ENCODE results near the gene DDRGK1.

The DDRGK1 gene

DNA sequence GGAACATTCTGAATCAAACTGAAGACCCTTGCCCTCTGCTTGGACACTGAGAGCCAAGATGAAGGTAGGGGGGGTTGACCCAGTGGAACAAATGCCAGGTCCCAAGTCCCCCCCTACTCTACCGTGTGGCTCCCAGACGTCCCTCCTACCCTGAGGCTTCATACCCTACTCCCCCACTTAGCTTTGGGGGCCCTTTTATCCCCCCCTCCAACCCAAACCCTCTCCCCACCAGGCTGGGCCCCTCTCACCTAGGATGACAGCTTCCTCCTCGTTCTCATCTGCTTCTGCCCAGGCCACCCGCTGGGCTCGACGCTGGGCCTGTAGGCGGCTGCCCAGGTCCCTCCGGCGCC lies 1.5 kb downstream of the DDRGK1 start:
- no peaks in the 10 kb centered on the region for H3F3A ChIP-seq (ENCODE audit: low read depth)
- peak overlapping the region; percentile 97 for H3K9ac ChIP-seq (ENCODE audit: low read depth, low read length, poor library complexity, severe bottlenecking)
- H3K79me2 ChIP-seq (ENCODE audit: insufficient read depth, low read length): peaks cover 30% of the 10 kb centered on the region
- no peaks in the 10 kb centered on the region for H3K9me3 ChIP-seq (ENCODE audit: insufficient read depth, low read depth, low read length)
- H4K20me1 ChIP-seq (ENCODE audit: insufficient read depth, low read length, poor library complexity, severe bottlenecking): peaks cover 15% of the 10 kb centered on the region
- peaks cover 16% of the 10 kb centered on the region for H3K4me1 ChIP-seq (ENCODE audit: insufficient read depth, low read length, poor library complexity, severe bottlenecking)
- peak overlapping the region; percentile 98 for H3K4me3 ChIP-seq (ENCODE audit: low read length, poor library complexity, severe bottlenecking)
- H3K4me2 ChIP-seq (ENCODE audit: low read depth, low read length, poor library complexity, severe bottlenecking): peak overlapping the region; percentile 99
- H3K9me2 ChIP-seq (replicated peaks; ENCODE audit: low read depth, low read length): no peaks in the 10 kb centered on the region
- TF ChIP-seq EZH2phosphoT487 (IDR thresholded peaks at IDR 0.05; ENCODE audit: borderline replicate concordance): no peak
- TF ChIP-seq, protein P1, sequence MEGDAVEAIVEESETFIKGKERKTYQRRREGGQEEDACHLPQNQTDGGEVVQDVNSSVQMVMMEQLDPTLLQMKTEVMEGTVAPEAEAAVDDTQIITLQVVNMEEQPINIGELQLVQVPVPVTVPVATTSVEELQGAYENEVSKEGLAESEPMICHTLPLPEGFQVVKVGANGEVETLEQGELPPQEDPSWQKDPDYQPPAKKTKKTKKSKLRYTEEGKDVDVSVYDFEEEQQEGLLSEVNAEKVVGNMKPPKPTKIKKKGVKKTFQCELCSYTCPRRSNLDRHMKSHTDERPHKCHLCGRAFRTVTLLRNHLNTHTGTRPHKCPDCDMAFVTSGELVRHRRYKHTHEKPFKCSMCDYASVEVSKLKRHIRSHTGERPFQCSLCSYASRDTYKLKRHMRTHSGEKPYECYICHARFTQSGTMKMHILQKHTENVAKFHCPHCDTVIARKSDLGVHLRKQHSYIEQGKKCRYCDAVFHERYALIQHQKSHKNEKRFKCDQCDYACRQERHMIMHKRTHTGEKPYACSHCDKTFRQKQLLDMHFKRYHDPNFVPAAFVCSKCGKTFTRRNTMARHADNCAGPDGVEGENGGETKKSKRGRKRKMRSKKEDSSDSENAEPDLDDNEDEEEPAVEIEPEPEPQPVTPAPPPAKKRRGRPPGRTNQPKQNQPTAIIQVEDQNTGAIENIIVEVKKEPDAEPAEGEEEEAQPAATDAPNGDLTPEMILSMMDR (conservative IDR thresholded peaks at IDR 0.05; ENCODE audit: low read length): no peak
- peaks cover 10% of the 10 kb centered on the region; the same call in 1 of the 2 replicates for H3K36me3 ChIP-seq (ENCODE audit: insufficient read depth, low read length)
- H3K27me3 ChIP-seq (ENCODE audit: insufficient read depth, low read length, poor library complexity, severe bottlenecking): no peaks in the 10 kb centered on the region
- H2AFZ ChIP-seq (ENCODE audit: low read length): no peak overlapping the region

DNA sequence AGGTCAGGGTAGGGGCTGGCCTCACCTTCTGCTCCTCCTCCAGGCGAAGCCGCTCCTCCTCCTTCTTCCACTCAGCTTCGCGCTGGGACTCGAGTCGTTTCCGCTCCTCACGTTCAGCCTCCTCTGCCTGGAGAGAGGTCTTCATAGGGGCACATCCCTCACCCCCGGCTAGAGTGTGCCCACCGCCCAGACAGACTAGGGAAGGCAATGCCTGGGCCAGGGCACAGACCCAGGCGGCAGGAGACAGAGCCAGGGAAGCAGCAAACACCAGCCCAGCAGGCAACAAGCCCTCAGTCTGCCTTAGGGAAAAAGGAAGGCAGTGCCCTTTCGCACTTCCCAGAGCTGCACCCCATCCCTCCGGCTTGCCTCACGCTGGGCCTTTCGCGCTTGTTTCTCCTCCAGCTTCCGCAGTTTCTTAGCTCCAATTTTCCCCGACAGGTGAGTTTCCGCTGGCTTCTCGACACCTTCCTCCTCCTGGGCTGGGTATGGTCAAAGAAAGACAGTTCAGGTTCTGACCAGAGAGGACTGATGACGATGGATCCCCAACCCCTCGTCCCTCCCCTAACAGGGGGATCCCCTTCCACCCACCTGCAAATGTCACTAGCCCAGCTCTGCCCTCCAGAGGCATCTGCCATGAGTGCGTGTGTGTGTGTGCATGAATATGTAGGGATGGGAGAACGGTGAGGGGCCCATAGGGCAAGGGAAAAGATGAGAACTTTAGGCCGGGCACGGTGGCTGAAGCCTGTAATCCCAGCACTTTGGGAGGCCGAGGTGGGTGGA lies 4.3 kb downstream of the DDRGK1 start:
- Histone ChIP-seq H3K4me3 (ENCODE audit: low read length, poor library complexity, severe bottlenecking) (no peak overlapping the region), H3K4me2 (ENCODE audit: low read depth, low read length, poor library complexity, severe bottlenecking) (no peak overlapping the region), H3K9me2 (replicated peaks; ENCODE audit: low read depth, low read length) (no peaks in the 10 kb centered on the region), H3K4me1 (ENCODE audit: insufficient read depth, low read length, poor library complexity, severe bottlenecking) (peaks cover 15% of the 10 kb centered on the region), H3K79me2 (ENCODE audit: insufficient read depth, low read length) (peaks cover 33% of the 10 kb centered on the region), H3K9ac (ENCODE audit: low read depth, low read length, poor library complexity, severe bottlenecking) (no peak overlapping the region), H3K36me3 (ENCODE audit: insufficient read depth, low read length) (peaks cover 22% of the 10 kb centered on the region; the same call in 1 of the 2 replicates), H3K27me3 (ENCODE audit: insufficient read depth, low read length, poor library complexity, severe bottlenecking) (no peaks in the 10 kb centered on the region), H3F3A (ENCODE audit: low read depth) (no peaks in the 10 kb centered on the region), H4K20me1 (ENCODE audit: insufficient read depth, low read length, poor library complexity, severe bottlenecking) (peaks cover 15% of the 10 kb centered on the region), H3K9me3 (ENCODE audit: insufficient read depth, low read depth, low read length) (no peaks in the 10 kb centered on the region), H2AFZ (ENCODE audit: low read length) (no peak overlapping the region)
- no peak for TF ChIP-seq EZH2phosphoT487 (IDR thresholded peaks at IDR 0.05; ENCODE audit: borderline replicate concordance)
- TF ChIP-seq, protein P1 (conservative IDR thresholded peaks at IDR 0.05; ENCODE audit: low read length): no peak; the same call in 1 of the 2 replicates

DNA sequence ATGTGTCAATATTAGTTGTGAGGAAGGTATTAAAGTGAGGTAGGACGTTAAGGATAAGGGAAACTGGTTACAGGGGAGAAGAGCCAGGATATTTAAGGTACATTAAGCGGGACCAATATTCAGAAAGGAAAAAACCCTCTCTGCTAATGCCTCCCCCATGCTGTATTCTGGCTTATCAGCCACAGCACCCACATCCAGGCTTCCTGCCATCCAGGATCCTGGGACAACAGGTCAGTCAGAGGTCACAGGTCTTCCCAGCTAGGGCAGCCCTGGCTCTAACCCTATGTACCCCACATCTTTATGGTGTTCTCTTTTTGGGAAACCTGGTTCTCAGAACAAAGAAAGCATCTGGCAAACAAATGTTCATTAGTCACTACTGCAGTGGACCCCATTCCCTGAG lies 5.3 kb downstream of the DDRGK1 start:
- peaks cover 15% of the 10 kb centered on the region for H3K4me1 ChIP-seq (ENCODE audit: insufficient read depth, low read length, poor library complexity, severe bottlenecking)
- TF ChIP-seq EZH2phosphoT487 (IDR thresholded peaks at IDR 0.05; ENCODE audit: borderline replicate concordance): no peak
- peaks cover 32% of the 10 kb centered on the region; the same call in 1 of the 2 replicates for H3K36me3 ChIP-seq (ENCODE audit: insufficient read depth, low read length)
- H3K79me2 ChIP-seq (ENCODE audit: insufficient read depth, low read length): peaks cover 33% of the 10 kb centered on the region
- no peak overlapping the region for H2AFZ ChIP-seq (ENCODE audit: low read length)
- no peaks in the 10 kb centered on the region for H3F3A ChIP-seq (ENCODE audit: low read depth)
- peaks cover 15% of the 10 kb centered on the region for H4K20me1 ChIP-seq (ENCODE audit: insufficient read depth, low read length, poor library complexity, severe bottlenecking)
- H3K27me3 ChIP-seq (ENCODE audit: insufficient read depth, low read length, poor library complexity, severe bottlenecking): no peaks in the 10 kb centered on the region
- H3K4me3 ChIP-seq (ENCODE audit: low read length, poor library complexity, severe bottlenecking): no peak overlapping the region
- H3K9me2 ChIP-seq (replicated peaks; ENCODE audit: low read depth, low read length): no peaks in the 10 kb centered on the region
- H3K9me3 ChIP-seq (ENCODE audit: insufficient read depth, low read depth, low read length): no peaks in the 10 kb centered on the region
- no peak overlapping the region for H3K9ac ChIP-seq (ENCODE audit: low read depth, low read length, poor library complexity, severe bottlenecking)
- no peak overlapping the region for H3K4me2 ChIP-seq (ENCODE audit: low read depth, low read length, poor library complexity, severe bottlenecking)

Measured in Loucy (cell line).